HEK293 (cell line): Measurements from ENCODE around the gene SLC36A1.

ENCODE experiments used
- CTCF ChIA-PET: fragments of 350-600 bp; formaldehyde crosslinking; extraction: SDS; loops from one replicate; lab custom pipeline; 2021; ENCODE audit warnings: antibody characterized with exemption; lab: Yijun Ruan, JAX
- POLR2A ChIA-PET: fragments of 300-600 bp; formaldehyde crosslinking; extraction: SDS; loops from one replicate; lab custom pipeline; 2020; ENCODE audit warnings: antibody characterized with exemption, inconsistent platforms; lab: Yijun Ruan, JAX
- H3K27ac ChIP-seq: fragments of 200-500 bp; sonication (Bioruptor generic); 2 replicates; pipeline ENCODE4 v1.5.1; 2014; ENCODE audit warnings: low read depth, low read length, control low read depth, inconsistent platforms; ENCODE audit errors: extremely low read depth
- H3K36me3 ChIP-seq, 2 experiments: fragments of 200-500 bp in 1 of 2; sonication (Bioruptor generic) in 1 of 2; 1 replicate in 1 of 2; 2 replicates in 1 of 2; pipeline ENCODE4 v1.5.1; 2014 to 2017; ENCODE audit warnings: inconsistent platforms in 2 of 2, low read length in 2 of 2; ENCODE audit not compliant: control insufficient read depth in 2 of 2, insufficient read depth in 1 of 2
- H3K4me1 ChIP-seq: fragments of 200-500 bp; sonication (Bioruptor generic); 2 replicates; pipeline ENCODE4 v1.5.1; 2014; ENCODE audit warnings: mild to moderate bottlenecking, low read length, inconsistent platforms; ENCODE audit not compliant: control insufficient read depth, insufficient read depth
- H3K4me3 ChIP-seq: 2 replicates; pipeline ENCODE4 v1.5.1; 2011; ENCODE audit warnings: low read depth, mild to moderate bottlenecking, control low read depth, low read length, moderate library complexity
- H3K9me3 ChIP-seq: fragments of 200-500 bp; sonication (Bioruptor generic); 2 replicates; pipeline ENCODE4 v1.5.1; 2014; ENCODE audit warnings: low read depth, low read length, inconsistent platforms; ENCODE audit not compliant: control insufficient read depth, insufficient read depth
- GLI2 ChIP-seq: fragments of 450-650 bp; formaldehyde crosslinking; IDR thresholded peaks from 2 replicates; pipeline ENCODE4; 2017; ENCODE audit warnings: missing biosample characterization, missing genetic modification characterization, low read depth, borderline replicate concordance
- KLF10 ChIP-seq: fragments of 450-650 bp; IDR thresholded peaks from 2 replicates; pipeline ENCODE4 v1.5.1; 2018; ENCODE audit warnings: missing biosample characterization, mild to moderate bottlenecking, missing genetic modification characterization
- KLF9 ChIP-seq: fragments of 450-650 bp; formaldehyde crosslinking; IDR thresholded peaks from 2 replicates; pipeline ENCODE4 v1.5.1; 2016; ENCODE audit warnings: missing biosample characterization, missing genetic modification characterization, low read depth
- ZFP3 ChIP-seq: fragments of 450-650 bp; formaldehyde crosslinking; IDR thresholded peaks from 2 replicates; pipeline ENCODE4 v1.5.1; 2016; ENCODE audit warnings: low read depth, missing biosample characterization, missing genetic modification characterization
- ZNF132 ChIP-seq: fragments of 450-650 bp; formaldehyde crosslinking; IDR thresholded peaks from 2 replicates; pipeline ENCODE4 v1.5.1; 2017; ENCODE audit warnings: missing biosample characterization, missing genetic modification characterization, borderline replicate concordance
- ZNF157 ChIP-seq: fragments of 450-650 bp; formaldehyde crosslinking; IDR thresholded peaks from 2 replicates; pipeline ENCODE4 v1.5.1; 2016; ENCODE audit warnings: missing biosample characterization, missing genetic modification characterization
- ZNF175 ChIP-seq: fragments of 450-650 bp; formaldehyde crosslinking; IDR thresholded peaks from 2 replicates; pipeline ENCODE4 v1.5.1; 2016; ENCODE audit warnings: missing biosample characterization, missing genetic modification characterization
- ZNF248 ChIP-seq: fragments of 450-650 bp; formaldehyde crosslinking; IDR thresholded peaks from 2 replicates; pipeline ENCODE4 v1.5.1; 2017; ENCODE audit warnings: missing biosample characterization, missing genetic modification characterization
- ZNF366 ChIP-seq: fragments of 450-650 bp; formaldehyde crosslinking; conservative IDR thresholded peaks from 2 replicates; pipeline ENCODE4 v1.5.1; 2016; ENCODE audit warnings: missing biosample characterization, missing genetic modification characterization
- ZNF555 ChIP-seq: fragments of 450-650 bp; formaldehyde crosslinking; conservative IDR thresholded peaks from 2 replicates; pipeline ENCODE4 v1.5.1; 2017; ENCODE audit warnings: missing biosample characterization, mild to moderate bottlenecking, missing genetic modification characterization, inconsistent platforms
- ZNF560 ChIP-seq: fragments of 450-650 bp; formaldehyde crosslinking; IDR thresholded peaks from 2 replicates; pipeline ENCODE4 v1.5.1; 2017; ENCODE audit warnings: missing biosample characterization, missing genetic modification characterization, borderline replicate concordance
- ZNF600 ChIP-seq: fragments of 450-650 bp; formaldehyde crosslinking; IDR thresholded peaks from 2 replicates; pipeline ENCODE4 v1.5.1; 2016; ENCODE audit warnings: missing biosample characterization, missing genetic modification characterization
- ZNF623 ChIP-seq: fragments of 450-650 bp; formaldehyde crosslinking; IDR thresholded peaks from 2 replicates; pipeline ENCODE4 v1.5.1; 2016; ENCODE audit warnings: missing biosample characterization, missing genetic modification characterization
- ZNF658 ChIP-seq: fragments of 450-650 bp; formaldehyde crosslinking; IDR thresholded peaks from 2 replicates; pipeline ENCODE4; 2016; ENCODE audit warnings: missing biosample characterization, missing genetic modification characterization
- ZNF677 ChIP-seq: fragments of 450-650 bp; IDR thresholded peaks from 2 replicates; pipeline ENCODE4 v1.5.0; 2018; ENCODE audit warnings: missing biosample characterization, mild to moderate bottlenecking, missing genetic modification characterization, moderate library complexity
- ZNF701 ChIP-seq: fragments of 450-650 bp; formaldehyde crosslinking; IDR thresholded peaks from 2 replicates; pipeline ENCODE4 v1.5.1; 2016; ENCODE audit warnings: missing biosample characterization, missing genetic modification characterization
- TF ChIP-seq, protein P1 (sequence below): fragments of 450-650 bp; formaldehyde crosslinking; IDR thresholded peaks from 2 replicates; pipeline ENCODE4 v1.5.1; 2016; ENCODE audit warnings: missing biosample characterization, missing genetic modification characterization
- TF ChIP-seq, protein P2 (sequence below): fragments of 450-650 bp; formaldehyde crosslinking; IDR thresholded peaks from 2 replicates; pipeline ENCODE4 v1.5.0; 2017; ENCODE audit warnings: missing biosample characterization, missing genetic modification characterization, borderline replicate concordance
- TF ChIP-seq, protein P3 (sequence below): fragments of 450-650 bp; formaldehyde crosslinking; IDR thresholded peaks from 2 replicates; pipeline ENCODE4 v1.5.1; 2016; ENCODE audit warnings: missing biosample characterization, missing genetic modification characterization
- TF ChIP-seq, protein P4 (sequence below): fragments of 450-650 bp; formaldehyde crosslinking; IDR thresholded peaks from 2 replicates; pipeline ENCODE4 v1.5.1; 2017; ENCODE audit warnings: missing biosample characterization, missing genetic modification characterization

The SLC36A1 gene

DNA sequence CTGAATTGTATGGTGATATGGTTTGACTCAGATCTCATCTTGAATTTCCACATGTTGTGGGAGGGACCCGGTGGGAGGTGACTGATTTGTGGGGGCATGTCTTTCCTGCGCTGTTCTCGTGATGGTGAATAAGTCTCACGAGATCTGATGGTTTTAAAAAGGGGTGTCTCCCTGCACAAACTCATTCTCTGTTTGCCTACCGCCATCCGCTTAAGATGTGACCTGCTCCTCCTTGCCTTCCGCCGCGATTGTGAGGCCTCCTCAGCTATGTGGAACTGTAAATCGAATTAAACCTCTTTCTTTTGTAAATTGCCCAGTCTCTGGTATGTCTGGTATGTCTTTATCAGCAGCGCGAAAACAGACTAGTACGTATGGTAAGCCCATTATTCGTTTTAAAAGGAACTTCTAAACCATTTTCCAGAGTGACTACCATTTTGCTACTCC is 48.7 kb downstream of the SLC36A1 start:
- TF ChIP-seq ZNF658 (tag by site-specific recombination) (no peak), GLI2 (tag by site-specific recombination) (no peak), ZNF560 (tag by site-specific recombination) (no peak), ZNF132 (tag by site-specific recombination) (no peak), ZNF623 (tag by site-specific recombination) (no peak), ZNF248 (tag by site-specific recombination) (no peak), ZNF366 (no peak), ZNF677 (tag by site-specific recombination) (no peak), ZNF600 (no peak), ZNF175 (tag by site-specific recombination) (no peak), KLF10 (no peak), ZNF701 (tag by site-specific recombination) (no peak), ZFP3 (tag by site-specific recombination) (no peak)
- TF ChIP-seq, protein P1, sequence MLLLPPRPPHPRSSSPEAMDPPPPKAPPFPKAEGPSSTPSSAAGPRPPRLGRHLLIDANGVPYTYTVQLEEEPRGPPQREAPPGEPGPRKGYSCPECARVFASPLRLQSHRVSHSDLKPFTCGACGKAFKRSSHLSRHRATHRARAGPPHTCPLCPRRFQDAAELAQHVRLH (tag by site-specific recombination), result no peak
- Histone ChIP-seq H3K27ac (no peak overlapping the region), H3K9me3 (no peaks in the 10 kb centered on the region), H3K4me3 (no peak overlapping the region), H3K4me1 (no peaks in the 10 kb centered on the region), H3K36me3 (no peaks in the 10 kb centered on the region)
- ChIA-PET POLR2A (no interaction called here), CTCF (interaction anchor here (0.6 kb wide), 1 partner anchor 22 kb away, joined by 3 read pairs; no protein-coding TSS in a partner anchor)

DNA sequence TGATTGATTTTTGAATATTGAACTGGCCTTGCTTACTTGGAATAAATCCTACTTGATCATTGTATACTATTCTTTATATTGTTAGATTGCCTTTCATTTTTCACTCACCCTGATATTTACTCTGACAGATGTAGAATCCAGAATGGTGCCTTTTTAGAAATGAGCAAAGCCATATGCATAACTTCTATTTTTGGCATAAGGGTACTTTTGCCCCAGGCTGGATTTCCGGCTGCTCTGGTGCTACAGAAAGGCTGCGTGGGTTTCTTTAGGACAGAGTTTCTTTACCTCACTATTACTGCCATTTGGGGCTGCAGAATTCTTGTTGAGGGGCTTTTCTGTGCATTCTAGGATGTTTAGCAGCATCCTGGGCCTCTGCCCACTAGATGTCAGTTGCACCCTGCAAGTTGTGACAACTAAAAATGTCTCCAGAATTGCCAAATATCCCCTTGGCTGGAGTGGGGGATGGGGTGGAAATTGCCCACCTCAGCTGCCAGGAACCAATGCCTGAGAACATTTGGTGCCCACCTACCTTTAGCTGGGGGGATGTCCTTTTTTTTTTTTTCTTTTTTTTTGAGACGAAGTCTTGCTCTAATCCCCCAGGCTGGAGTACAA is 50.1 kb downstream of the SLC36A1 start:
- Histone ChIP-seq H3K4me3 (no peak overlapping the region), H3K4me1 (no peaks in the 10 kb centered on the region), H3K27ac (no peak overlapping the region), H3K9me3 (no peaks in the 10 kb centered on the region), H3K36me3 (no peaks in the 10 kb centered on the region)
- CTCF ChIA-PET, result interaction anchor here (0.6 to 4.2 kb wide), 4 partner anchors 51 to 154 kb away, joined by 3 to 21 read pairs (median 7); partner anchors contain the start of gene SLC36A1
- POLR2A ChIA-PET, result no interaction called here
- TF ChIP-seq, protein P2, sequence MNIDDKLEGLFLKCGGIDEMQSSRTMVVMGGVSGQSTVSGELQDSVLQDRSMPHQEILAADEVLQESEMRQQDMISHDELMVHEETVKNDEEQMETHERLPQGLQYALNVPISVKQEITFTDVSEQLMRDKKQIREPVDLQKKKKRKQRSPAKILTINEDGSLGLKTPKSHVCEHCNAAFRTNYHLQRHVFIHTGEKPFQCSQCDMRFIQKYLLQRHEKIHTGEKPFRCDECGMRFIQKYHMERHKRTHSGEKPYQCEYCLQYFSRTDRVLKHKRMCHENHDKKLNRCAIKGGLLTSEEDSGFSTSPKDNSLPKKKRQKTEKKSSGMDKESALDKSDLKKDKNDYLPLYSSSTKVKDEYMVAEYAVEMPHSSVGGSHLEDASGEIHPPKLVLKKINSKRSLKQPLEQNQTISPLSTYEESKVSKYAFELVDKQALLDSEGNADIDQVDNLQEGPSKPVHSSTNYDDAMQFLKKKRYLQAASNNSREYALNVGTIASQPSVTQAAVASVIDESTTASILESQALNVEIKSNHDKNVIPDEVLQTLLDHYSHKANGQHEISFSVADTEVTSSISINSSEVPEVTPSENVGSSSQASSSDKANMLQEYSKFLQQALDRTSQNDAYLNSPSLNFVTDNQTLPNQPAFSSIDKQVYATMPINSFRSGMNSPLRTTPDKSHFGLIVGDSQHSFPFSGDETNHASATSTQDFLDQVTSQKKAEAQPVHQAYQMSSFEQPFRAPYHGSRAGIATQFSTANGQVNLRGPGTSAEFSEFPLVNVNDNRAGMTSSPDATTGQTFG, result no peak
- TF ChIP-seq KLF9 (tag by site-specific recombination), result no peak
- TF ChIP-seq ZNF248 (tag by site-specific recombination), result no peak
- TF ChIP-seq, protein P3, sequence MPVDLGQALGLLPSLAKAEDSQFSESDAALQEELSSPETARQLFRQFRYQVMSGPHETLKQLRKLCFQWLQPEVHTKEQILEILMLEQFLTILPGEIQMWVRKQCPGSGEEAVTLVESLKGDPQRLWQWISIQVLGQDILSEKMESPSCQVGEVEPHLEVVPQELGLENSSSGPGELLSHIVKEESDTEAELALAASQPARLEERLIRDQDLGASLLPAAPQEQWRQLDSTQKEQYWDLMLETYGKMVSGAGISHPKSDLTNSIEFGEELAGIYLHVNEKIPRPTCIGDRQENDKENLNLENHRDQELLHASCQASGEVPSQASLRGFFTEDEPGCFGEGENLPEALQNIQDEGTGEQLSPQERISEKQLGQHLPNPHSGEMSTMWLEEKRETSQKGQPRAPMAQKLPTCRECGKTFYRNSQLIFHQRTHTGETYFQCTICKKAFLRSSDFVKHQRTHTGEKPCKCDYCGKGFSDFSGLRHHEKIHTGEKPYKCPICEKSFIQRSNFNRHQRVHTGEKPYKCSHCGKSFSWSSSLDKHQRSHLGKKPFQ (tag by site-specific recombination), result no peak
- TF ChIP-seq, protein P4, sequence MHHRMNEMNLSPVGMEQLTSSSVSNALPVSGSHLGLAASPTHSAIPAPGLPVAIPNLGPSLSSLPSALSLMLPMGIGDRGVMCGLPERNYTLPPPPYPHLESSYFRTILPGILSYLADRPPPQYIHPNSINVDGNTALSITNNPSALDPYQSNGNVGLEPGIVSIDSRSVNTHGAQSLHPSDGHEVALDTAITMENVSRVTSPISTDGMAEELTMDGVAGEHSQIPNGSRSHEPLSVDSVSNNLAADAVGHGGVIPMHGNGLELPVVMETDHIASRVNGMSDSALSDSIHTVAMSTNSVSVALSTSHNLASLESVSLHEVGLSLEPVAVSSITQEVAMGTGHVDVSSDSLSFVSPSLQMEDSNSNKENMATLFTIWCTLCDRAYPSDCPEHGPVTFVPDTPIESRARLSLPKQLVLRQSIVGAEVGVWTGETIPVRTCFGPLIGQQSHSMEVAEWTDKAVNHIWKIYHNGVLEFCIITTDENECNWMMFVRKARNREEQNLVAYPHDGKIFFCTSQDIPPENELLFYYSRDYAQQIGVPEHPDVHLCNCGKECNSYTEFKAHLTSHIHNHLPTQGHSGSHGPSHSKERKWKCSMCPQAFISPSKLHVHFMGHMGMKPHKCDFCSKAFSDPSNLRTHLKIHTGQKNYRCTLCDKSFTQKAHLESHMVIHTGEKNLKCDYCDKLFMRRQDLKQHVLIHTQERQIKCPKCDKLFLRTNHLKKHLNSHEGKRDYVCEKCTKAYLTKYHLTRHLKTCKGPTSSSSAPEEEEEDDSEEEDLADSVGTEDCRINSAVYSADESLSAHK (tag by site-specific recombination), result no peak
- no peak for TF ChIP-seq ZNF157
- TF ChIP-seq ZNF555 (tag by site-specific recombination), result no peak
